Left lung (tissue), 10 donors: ENCODE data around the gene TMEM266. TPM values are rescaled to one million over a fixed set of nuclear protein-coding genes. Genes with fewer than 3 reads are reported as not detected.

Source experiments
- ATAC-seq: fragments of 200-7000 bp; cut with Tn5 transposase; one replicate; pipeline ENCODE4 v1.9.1; 2020; ENCODE audit warnings: moderate library complexity
- DNase-seq, 4 donors: peaks; one replicate each; pipeline ENCODE4 v3.0.0-alpha.2; 2013 to 2020
- H3K27ac ChIP-seq, 2 donors: fragments of 200-600 bp; sonication (generic) in 1 of 2; one replicate each; pipeline versions ENCODE4 v1.5.0 to v1.8.0; 2020 to 2021
- H3K27me3 ChIP-seq, 2 donors: fragments of 200-600 bp; sonication (generic) in 1 of 2; one replicate each; pipeline versions ENCODE4 v1.5.0 to v1.8.0; 2020 to 2021
- H3K36me3 ChIP-seq, 2 donors: fragments of 200-600 bp; sonication (generic) in 1 of 2; one replicate each; pipeline versions ENCODE4 v1.5.0 to v1.8.0; 2020 to 2021
- H3K4me1 ChIP-seq, 2 donors: fragments of 200-600 bp; one replicate each; pipeline ENCODE4 v1.8.0; 2021
- H3K4me3 ChIP-seq, 2 donors: fragments of 200-600 bp; sonication (generic) in 1 of 2; one replicate each; pipeline versions ENCODE4 v1.5.0 to v1.8.0; 2020 to 2021; ENCODE audit warnings: mild to moderate bottlenecking in 1 of 2
- H3K9me3 ChIP-seq, 2 donors: fragments of 200-600 bp; sonication (generic) in 1 of 2; one replicate each; pipeline versions ENCODE4 v1.5.0 to v1.8.0; 2020 to 2021
- intact Hi-C, 2 donors: fragments of 100-400 bp; cut with DNase I; formaldehyde crosslinking; loops; one replicate each; pipeline versions ENCODE4 v1.11.2 to v1.14.2; 2022
- polyA plus RNA-seq, 6 donors: library from polyadenylated mRNA; unstranded; fragments of 120-200 nt; gene quantifications; one replicate each; pipeline ENCODE4 v1.2.1, GENCODE V29; 2013; ENCODE audit not compliant: insufficient read length in 6 of 6
- total RNA-seq, 2 donors: library from RNA; stranded (reverse); fragmentation: NEBNext Ultra II Directional; extraction: Animal tissue kit (Norgen Biotek cat#: 25700); gene quantifications; one replicate each; pipeline ENCODE4 v1.2.1, GENCODE V29; 2021
- TF ChIP-seq, protein P1 (sequence below), 2 donors: fragments of 200-600 bp; sonication (generic) in 1 of 2; IDR thresholded peaks; one replicate each; pipeline versions ENCODE4 v1.5.0 to v1.8.0; 2021; ENCODE audit warnings: antibody characterized with exemption in 2 of 2
- donor health status: DM: no; HTN: yes; CAD: no.
- donor health status: DM: no; HTN: no; CAD: no.

TMEM266 gene
- total and polyA plus RNA-seq, 8 donors, result 1.1 to 2.9 (median 2.3) TPM

- intact Hi-C loops, result no loop called here
- Histone ChIP-seq H3K4me1 (peaks cover 4 to 12% of the 10 kb centered on the region in 2 donors), H3K9me3 (no peaks in the 10 kb centered on the region), H3K27ac (peak overlapping the region in 1 of 2 donors; percentile 37), H3K36me3 (no peaks in the 10 kb centered on the region), H3K4me3 (no peak overlapping the region), H3K27me3 (no peaks in the 10 kb centered on the region)
- ATAC-seq (no peak), DNase-seq (peak in 1 of 4 donors; percentile 28)
- TF ChIP-seq, protein P1, sequence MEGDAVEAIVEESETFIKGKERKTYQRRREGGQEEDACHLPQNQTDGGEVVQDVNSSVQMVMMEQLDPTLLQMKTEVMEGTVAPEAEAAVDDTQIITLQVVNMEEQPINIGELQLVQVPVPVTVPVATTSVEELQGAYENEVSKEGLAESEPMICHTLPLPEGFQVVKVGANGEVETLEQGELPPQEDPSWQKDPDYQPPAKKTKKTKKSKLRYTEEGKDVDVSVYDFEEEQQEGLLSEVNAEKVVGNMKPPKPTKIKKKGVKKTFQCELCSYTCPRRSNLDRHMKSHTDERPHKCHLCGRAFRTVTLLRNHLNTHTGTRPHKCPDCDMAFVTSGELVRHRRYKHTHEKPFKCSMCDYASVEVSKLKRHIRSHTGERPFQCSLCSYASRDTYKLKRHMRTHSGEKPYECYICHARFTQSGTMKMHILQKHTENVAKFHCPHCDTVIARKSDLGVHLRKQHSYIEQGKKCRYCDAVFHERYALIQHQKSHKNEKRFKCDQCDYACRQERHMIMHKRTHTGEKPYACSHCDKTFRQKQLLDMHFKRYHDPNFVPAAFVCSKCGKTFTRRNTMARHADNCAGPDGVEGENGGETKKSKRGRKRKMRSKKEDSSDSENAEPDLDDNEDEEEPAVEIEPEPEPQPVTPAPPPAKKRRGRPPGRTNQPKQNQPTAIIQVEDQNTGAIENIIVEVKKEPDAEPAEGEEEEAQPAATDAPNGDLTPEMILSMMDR (IDR thresholded peaks at IDR 0.05), result no peak
Observed at GRCh38 chr15:76162784-76163456, 103.1 kb downstream of the TMEM266 start.

DNA sequence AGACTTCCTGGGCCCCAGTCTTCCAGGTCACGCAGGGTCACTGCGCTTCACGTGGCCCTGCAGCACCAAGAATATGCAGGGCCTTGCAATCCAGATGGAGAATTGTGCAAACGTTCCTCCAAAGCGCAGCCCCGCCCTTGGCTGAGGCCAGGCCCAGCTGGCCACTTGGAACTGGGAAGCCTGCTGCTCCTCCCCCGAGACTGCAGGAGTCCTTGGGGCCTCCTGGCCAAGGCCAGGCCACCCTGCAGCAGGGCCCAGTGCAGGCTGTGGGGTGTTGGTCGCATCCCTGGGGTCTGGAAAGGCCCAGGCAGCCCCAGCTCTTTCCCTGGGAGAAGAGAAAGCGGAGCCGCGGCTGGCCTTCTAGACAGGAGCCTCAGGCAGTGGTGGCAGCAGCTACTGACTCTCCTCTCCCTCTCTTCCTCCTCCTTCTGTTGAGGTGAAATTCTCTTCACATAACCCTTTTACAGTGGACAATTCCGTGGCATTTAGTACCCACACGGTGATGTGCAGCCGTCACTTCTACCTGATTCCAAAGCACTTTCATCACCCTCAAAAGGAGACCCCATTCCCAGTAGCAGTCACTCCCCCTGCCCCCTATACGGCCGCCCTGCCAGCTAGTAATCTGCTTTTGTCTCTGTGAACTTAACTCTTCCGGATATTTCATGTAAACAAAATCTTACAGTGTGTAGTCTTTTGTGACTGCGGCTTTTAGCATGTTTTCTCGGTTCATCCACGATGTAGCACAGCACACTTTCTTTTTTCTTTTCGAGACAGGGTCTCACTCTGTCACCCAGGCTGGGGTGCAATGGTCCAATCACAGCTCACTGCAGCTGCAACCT is 103.9 kb downstream of the TMEM266 start:
- Histone ChIP-seq H3K9me3 (no peaks in the 10 kb centered on the region), H3K4me1 (peaks cover 4 to 12% of the 10 kb centered on the region in 2 donors), H3K4me3 (no peak overlapping the region), H3K27ac (peak overlapping the region in 1 of 2 donors; percentile 37), H3K36me3 (no peaks in the 10 kb centered on the region), H3K27me3 (no peaks in the 10 kb centered on the region)
- intact Hi-C loops, result no loop called here
- ATAC-seq (peak; percentile 93), DNase-seq (peak; percentile 82 to 93 (median 88))
- TF ChIP-seq, protein P1 (IDR thresholded peaks at IDR 0.05), result no peak

GRCh38 chr15:76164602-76165001 is 104.8 kb downstream of the TMEM266 start:
- no peaks in the 10 kb centered on the region for H3K27me3 ChIP-seq
- DNase-seq (peak in 1 of 4 donors; percentile 72), ATAC-seq (no peak)
- TF ChIP-seq, protein P1 (IDR thresholded peaks at IDR 0.05), result no peak
- H3K27ac ChIP-seq, result no peak overlapping the region
- no peaks in the 10 kb centered on the region for H3K36me3 ChIP-seq
- intact Hi-C loops, result no loop called here
- H3K9me3 ChIP-seq, result no peaks in the 10 kb centered on the region
- no peak overlapping the region for H3K4me3 ChIP-seq
- H3K4me1 ChIP-seq, result peaks cover 4 to 12% of the 10 kb centered on the region in 2 donors

DNA sequence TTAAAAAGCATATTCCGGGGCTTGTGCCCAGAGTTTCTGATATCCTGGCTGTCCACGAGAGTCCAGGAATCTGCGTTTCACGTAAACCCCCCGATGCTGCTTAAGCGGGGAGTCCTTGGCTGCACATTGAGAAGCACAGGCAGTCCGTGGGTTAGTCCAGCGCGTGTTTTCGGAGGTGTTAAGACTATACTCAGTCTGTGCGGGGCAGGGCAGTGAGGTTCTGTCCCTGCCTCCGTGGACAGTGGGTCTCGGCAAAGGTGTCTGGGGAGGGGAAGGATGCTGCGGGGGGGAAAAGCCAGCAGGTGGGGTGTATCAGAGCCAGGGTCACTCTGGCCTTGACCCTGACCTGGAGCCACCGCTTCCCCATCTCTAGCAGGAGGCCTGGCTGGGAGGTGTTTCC is 106.2 kb downstream of the TMEM266 start:
- TF ChIP-seq, protein P1 (IDR thresholded peaks at IDR 0.05), result no peak
- Histone ChIP-seq H3K4me3 (no peak overlapping the region), H3K36me3 (no peaks in the 10 kb centered on the region), H3K9me3 (no peaks in the 10 kb centered on the region), H3K27ac (no peak overlapping the region), H3K27me3 (no peaks in the 10 kb centered on the region), H3K4me1 (peaks cover 4 to 12% of the 10 kb centered on the region in 2 donors)
- DNase-seq, result peak in 1 of 4 donors; percentile 60
- intact Hi-C loops, result no loop called here
- ATAC-seq, result no peak
